ENCODE results near the gene GGT6.
A peak's percentile ranks its signal among the peaks of the same experiment; 100 is the strongest.
"Not testable (repeated sequence)": the region's sequence is repeated elsewhere in the genome, so short reads cannot be mapped to it uniquely, and the experiment has no call there.

Gene GGT6, protein sequence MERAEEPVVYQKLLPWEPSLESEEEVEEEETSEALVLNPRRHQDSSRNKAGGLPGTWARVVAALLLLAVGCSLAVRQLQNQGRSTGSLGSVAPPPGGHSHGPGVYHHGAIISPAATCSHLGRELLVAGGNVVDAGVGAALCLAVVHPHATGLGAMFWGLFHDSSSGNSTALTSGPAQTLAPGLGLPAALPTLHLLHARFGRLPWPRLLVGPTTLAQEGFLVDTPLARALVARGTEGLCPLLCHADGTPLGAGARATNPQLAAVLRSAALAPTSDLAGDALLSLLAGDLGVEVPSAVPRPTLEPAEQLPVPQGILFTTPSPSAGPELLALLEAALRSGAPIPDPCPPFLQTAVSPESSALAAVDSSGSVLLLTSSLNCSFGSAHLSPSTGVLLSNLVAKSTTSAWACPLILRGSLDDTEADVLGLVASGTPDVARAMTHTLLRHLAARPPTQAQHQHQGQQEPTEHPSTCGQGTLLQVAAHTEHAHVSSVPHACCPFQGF

DNA sequence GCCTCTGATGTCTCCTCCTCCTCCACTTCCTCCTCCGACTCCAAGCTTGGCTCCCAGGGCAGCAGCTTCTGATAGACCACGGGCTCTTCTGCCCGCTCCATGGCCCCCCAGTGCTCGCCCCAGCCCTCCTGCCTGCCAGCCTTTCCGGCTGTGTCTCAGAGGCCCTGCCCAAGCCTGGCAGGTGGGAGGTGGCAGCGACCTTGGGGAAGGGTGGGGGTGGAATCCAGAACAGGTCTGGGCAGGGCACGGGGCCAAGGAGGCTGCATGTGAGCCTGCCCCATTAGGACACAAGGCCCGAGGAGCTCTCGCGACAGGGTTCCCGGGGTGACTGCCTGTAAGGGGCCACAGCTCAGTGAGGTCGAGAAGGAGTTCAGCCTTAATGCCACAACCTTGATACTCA is at the start of gene GGT6:
Gene GGT6, minus strand, starts transcription at position 157 of the 400 bp plus-strand sequence. Its CDS starts 56 bp downstream, at position 101.
- no peak for DNase-seq

DNA sequence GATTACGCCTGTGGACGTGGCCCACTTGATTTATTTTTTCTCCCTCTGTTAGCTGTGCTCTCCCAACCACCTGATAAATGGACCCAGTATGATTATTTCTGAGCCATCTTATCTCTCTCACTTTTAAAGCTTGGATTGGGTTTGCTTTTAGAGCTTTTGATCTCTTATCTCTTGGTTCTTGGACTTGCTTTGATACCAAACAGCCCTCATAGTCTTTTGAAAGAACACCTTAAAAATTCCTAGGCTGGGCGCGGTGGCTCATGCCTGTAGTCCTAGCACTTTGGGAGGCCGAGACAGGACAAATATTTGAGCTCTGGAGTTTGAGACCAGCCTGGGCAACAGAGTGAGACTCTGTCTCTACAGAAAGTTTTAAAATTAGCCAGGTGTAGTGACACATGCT is 49.8 kb upstream of the GGT6 start:
- DNase-seq, result no peak

DNA sequence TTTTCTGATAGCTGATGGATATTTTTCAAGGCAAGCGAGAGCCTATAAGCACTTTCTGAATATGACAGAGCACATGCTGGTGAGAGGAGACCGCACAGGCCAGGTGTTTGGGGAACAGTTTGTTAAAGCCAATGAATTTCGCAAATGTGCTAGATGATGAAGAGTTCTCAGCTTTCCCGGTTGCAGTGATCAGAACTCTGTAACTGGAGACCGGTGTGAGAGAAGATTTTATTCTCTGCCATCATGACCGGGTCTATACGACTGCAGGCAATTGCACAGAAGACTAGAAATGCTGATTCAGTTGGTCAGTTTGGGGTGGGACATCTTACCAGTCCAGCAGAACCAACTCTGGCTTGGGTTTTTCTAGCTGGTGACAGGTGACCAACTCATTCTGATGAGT is 49.4 kb upstream of the GGT6 start:
- no peak for DNase-seq

DNA sequence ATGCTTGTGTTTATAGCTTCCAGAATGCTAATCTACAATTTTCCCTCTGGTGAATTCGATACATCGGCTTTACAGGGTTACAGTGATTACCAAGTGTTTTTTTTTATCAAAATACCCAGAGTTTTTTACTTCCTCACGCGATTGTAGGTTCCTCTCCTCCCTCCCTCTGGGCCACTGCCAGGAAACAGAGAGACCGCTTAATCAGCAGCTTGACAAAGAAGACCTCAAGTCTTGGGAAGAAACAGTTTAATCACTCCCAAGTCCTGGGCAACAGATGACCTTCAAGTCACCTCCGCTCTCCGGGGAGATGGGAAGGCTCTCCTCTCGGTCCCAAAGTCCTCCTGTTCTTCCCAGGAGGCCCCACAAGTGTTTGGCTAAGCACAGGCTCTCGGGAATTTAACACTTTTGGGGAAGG is 47.4 kb upstream of the GGT6 start:
- DNase-seq, result no peak

DNA sequence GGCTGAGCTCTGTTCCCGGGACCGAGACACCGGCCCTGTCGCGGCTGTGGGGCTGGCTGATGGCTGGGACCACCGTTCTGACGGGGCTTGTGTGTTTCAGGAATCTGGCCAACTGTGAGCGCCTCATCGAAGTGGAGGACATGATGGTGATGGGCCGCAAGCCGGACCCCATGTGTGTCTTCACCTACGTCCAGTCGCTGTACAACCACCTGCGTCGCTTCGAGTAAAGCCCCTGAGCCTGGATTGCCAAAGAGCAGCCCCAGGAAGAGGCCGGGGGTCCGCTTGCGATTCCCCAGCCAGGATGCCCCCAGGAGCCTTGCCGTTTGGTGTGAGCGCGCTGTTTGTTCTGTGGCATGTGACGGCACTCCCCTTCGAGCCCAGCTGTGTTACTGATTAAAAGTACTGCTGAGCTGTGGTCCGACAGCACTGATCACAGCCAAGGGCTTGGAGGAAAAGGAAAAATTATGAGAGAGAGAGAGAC is 46.9 kb upstream of the GGT6 start:
- DNase-seq, result no peak

DNA sequence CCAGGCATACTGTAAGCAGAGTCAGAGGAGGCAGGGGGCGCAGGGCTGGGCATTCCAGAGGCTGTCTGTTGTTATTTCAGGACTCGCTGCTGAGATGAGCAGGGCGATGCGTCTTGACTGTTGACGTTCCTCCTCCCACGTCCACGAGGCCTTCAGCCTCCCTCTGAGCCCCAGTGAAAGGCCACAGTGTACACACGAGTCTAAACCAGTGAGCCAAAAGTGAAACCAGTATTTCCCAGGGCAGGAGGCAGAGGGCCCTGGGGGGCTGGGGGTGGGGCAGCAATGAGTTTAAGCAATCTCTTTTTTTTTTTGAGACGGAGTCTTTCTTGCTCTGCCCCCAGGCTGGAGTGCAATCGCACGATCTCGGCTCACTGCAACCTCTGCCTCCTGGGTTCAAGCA is 45.4 kb upstream of the GGT6 start:
- peak; percentile 3 for DNase-seq

DNA sequence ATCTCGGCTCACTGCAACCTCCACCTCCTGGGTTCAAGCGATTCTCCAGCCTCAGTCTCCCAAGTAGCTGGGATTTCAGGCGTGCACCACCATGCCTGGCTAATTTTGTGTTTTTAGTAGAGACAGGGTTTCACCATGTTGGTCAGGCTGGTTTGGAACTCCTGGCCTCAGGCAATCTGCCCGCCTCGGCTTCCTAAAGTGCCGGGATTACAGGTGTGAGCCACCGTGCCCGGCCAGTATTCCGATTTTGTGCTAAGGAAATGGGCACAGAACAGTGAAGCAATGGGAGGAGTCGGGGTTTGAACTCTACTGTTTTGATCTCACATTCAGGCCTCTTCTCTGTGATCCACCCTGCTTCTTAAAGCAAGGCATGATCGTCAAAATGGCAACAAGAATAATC is 44.4 kb upstream of the GGT6 start:
- DNase-seq, result not testable (repeated sequence)

DNA sequence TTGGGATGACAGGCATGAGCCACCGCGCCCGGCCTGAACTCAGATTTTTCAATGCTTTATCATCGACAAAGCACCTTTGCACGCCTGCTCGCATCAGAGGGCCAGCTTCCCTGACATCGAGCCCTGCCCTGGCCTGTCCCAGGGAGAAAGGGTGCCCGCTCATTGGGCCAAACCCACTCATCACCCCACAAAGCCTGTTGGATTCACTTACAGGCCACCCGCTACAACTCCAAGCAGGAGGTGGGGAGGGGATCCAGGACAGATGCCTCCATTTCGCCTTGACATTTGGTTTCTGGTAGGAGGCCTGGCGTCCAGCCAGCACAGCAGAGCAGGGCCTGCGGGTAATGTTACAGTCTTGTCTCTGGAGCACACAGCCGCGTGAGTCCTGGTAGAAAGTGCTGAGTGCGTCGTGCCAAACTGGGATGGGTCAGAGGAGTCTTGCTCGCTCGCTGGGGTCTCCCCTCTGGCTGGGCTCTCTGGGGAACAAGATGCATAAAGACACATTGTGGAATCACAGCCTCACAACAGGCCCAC is 43.8 kb upstream of the GGT6 start:
- peak; percentile 90 for DNase-seq

DNA sequence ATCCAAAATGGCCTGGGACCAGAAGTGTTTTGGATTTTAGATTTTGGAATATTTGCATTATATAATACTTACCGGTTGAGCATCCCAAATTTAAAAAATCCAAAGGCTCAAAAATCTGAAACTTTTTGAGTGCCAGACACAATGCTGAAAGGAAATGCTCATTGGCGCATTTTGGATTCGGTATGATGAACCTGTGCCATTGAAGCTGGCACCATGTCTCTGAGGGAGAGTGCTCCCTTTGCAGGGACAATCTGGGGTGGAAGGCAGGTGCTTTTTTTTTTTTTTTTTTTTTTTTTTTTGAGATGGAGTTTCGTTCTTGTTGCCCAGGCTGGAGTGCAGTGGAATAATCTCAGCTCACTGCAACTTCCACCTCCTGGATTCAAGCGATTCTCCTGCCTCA is 41.7 kb upstream of the GGT6 start:
- no peak for DNase-seq

DNA sequence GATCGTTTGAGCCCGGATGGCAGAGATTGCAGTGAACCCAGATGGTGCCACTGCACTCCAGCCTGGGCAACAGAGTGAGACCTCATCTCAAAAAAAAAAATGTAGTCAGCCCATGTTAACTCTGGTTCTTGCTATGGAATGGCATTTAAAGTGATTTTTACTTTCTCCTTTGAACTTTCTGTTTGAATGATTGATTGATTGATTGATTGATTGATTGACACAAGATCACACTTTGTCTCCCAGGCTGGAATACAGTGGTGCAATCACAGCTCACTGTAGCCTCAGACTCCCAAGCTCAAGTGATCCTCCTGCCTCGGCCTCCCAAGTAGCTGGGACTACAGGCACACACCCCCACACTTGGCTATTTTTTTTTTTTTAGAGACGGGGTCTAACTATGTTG is 40.9 kb upstream of the GGT6 start:
- no peak for DNase-seq

DNA sequence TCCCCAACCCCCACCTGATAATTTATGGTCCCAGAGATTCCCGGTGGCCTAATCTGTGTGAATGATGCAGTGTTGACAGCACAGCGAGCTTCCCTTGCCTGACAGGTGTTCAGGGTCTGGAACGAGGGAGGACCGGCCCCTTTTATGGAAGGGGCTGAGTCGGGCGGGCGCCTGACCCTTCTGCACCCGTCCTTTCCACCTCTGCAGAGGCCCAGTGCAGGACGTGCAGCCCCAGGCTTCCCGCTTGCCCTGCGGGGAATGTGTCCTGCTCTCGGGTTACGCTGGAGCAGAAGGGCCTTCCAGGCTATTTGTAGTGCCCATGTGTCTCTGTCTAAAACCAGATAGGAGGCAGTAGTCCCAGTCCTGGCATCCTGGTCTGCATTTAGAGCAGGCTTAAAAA is 40.2 kb upstream of the GGT6 start:
- peak; percentile 65 for DNase-seq

DNA sequence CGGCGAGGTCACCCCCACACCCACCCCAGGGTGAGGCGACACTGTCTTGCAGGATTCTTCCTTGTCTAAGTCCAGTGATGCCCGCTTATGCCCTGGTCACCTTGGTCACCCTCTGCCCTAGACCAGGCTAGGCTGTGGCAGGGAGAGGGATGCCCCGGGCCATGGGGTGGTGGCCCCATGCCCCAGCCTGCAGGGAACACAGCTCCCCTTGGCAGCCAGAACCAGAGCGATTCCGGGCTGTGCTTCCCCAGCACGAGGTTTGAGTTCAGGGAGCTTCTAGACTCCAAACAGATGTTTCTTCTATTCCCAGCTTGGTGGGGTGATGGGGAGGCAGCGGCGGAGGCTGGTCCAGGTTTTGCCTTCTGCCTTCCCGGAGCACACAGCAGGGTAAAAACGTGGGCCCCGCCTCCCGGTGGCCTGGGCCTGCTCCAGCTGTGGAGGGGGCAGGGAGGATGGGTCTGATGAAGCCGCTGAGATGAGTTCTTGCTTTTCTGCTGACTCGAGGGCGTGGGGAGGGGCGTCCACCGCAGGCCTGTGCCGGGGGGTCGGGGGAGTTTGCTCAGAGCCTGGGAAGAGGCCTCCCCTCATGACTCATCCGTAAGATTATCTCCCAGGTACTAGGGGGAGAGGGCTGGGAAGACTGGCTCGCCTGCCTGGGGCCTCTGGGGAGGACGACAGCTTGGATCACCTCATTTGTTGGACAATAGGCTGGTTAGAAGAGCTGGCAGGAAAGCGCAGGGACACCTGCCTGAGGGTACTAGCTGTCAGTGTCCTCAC is 39.3 kb upstream of the GGT6 start:
- DNase-seq, result peak; percentile 87

DNA sequence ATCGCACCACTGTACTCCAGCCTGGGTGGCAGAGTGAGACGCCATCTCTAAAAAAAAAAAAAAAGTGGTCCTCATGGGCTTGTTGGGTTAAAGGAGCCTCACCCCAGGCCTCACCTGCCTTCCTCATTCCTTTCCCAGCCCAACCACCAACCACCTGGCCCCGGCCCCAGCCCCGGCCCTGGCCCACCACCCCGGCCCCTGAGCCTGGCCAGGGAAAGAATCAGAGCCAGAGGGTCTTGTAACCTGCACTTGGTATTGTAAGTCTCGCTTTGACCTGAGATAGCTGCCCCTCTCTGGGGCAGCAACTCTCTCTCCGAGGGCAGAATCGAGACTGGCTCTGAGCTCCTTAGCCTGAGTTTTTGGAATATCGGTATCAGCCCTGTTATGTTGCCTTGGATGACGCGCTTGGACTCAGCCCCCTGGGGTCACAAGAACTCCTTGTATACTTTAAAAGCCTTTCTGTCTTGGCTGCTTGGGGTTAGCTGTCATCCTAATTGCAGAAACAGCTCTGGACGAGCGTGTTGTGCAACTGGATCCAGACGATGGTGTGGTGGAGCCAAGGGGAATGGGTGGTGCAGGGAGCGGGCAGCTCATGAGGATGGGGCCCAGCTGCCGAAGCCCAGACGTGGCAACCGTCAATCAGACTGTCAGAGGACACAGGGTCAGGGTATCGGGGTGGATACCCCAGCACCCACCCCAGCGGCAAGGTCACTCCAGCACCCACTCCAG is 38.6 kb upstream of the GGT6 start:
- DNase-seq, result no peak

DNA sequence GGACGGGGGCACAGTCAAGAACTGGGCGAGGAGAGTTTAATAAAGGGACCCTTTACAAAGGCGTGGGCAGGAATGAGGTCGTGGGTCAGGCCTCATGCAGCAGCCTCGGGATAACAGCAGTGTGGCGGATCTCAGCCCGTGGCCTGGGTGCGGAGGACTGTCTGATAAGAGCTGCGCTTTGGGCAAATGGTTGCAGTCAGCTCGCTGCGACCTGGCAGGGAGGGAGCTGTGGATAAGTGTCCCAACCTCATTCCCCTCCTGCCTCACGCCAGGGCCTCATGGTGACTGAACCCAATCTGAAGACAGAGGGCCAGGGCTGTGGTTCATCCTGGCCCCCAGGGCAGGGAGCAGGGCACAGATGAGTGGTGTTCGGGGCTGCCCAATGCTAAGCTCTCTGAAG is 37.6 kb upstream of the GGT6 start:
- no peak for DNase-seq

DNA sequence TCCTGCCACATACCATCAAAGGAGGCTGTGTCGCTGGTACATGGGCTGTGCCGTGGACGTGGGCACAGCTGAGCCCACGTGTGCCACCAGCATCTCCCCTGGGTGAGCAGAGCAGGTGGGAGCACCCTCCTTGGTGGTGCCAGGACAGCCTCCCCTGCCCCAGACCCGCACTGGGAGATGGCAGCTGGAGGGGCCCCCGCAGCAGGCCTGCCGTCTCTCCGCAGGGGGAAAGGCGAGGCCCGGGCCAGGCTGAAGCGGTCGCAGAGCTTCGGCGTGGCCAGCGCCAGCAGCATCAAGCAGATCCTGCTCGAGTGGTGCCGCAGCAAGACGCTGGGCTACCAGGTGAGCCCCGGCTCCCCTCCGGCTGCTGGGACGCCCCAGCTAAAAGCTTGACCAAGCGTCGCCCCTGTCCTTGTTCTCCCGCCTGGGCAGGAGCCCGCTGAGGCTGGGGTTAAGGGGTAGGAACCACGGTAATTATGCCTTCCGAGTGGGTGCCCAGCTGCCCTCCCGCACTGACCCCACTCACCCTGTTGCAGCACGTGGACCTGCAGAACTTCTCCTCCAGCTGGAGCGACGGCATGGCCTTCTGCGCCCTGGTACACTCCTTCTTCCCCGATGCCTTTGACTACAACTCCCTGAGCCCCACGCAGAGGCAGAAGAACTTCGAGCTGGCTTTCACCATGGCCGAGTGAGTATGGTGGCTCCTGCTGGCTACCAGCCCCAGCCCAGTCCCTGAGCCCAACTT is 36.4 kb upstream of the GGT6 start:
- DNase-seq, result no peak

DNA sequence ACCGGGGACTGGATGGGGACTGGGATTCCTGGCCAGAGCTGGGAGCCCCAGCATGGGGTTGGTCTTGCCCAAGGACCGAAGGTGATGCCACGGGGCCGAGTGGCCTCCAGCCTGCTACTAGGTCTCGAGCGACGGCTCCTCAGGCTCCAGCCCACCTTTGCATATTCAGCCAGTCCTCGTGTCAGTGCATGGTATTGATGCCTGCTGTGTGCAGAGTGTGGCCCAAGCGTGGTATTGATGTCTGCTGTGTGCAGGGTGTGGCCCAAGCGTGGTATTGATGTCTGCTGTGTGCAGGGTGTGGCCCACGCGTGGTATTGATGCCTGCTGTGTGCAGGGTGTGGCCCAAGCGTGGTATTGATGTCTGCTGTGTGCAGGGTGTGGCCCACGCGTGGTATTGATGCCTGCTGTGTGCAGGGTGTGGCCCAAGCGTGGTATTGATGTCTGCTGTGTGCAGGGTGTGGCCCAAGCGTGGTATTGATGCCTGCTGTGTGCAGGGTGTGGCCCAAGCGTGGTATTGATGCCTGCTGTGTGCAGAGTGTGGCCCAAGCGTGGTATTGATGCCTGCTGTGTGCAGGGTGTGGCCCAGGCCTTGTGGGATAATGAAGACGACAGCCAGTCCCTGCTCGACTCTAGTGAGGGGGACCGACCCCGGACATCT is 35.4 kb upstream of the GGT6 start:
- not testable (repeated sequence) for DNase-seq

DNA sequence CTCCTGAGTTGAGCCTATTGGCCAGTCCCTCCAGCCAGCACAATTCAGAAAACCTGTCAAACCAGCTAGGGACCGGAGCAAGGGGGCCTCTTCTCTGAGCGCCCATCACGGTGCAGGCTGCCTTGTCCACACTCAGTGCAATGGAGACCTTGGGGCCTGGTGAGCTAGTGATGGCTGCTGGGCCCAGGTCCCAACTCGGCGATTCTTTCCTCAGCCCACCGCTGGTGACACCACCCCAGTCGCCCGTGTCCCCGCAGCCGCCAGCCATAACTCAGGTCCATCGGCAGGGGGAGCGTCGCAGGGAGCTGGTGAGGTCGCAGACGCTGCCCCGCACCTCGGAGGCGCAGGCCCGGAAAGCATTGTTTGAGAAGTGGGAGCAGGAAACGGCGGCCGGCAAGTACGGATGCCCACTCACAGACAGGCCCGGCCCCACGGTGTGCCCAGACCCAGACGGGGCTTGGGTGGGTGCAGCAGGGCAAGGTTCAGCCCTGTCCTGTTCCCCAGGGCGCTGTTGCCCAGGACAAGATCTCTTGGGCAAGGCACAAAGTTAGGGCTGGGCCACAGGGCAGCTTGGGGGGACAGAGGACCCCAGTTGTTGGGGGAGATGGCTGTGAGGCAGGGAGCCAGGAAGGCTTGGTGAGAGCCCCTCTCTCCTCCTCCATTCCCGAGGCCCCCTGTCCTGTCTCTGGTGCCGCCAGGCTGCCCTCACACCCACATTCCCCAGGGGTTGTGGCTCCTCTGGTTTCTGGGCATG is 34.7 kb upstream of the GGT6 start:
- no peak for DNase-seq

DNA sequence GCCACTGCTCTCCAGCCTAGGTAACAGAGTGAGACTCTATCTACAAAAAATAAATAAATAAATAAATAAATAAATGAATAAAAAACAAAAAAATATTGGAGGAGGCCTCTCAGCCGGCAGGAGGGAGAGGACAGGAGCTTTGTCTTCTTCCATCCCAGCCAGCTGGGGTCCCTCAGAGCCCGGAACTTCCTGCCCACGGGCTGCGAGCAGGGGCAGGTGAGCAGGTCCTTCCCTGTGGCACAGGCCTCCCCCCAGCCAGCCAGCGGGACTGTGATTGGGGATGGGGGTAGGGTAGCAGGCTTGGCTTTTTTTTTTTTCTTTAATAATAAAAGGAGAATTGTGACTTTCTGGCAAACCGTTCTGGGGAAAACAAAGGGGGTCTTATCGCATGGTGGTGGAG is 34.0 kb upstream of the GGT6 start:
- DNase-seq, result no peak

DNA sequence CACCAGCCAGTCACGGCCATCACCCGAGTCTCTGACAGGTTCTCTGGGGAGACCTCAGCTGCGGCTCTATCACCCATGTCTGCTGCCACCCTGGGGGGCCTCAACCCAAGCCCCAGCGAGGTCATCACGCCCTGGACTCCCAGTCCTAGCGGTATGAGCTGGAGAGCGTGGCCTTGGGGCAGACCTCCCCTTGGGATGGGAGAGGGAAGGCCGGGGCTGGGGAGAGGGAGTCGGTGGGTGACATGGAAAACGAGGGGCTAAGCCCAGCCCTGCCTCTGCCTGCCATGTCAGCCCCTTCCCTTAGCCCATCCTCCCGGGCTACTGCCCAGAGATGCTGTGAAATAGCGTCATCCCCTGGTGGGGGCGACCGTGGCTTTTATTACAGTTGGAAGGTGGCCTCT is 32.6 kb upstream of the GGT6 start:
- DNase-seq, result no peak

DNA sequence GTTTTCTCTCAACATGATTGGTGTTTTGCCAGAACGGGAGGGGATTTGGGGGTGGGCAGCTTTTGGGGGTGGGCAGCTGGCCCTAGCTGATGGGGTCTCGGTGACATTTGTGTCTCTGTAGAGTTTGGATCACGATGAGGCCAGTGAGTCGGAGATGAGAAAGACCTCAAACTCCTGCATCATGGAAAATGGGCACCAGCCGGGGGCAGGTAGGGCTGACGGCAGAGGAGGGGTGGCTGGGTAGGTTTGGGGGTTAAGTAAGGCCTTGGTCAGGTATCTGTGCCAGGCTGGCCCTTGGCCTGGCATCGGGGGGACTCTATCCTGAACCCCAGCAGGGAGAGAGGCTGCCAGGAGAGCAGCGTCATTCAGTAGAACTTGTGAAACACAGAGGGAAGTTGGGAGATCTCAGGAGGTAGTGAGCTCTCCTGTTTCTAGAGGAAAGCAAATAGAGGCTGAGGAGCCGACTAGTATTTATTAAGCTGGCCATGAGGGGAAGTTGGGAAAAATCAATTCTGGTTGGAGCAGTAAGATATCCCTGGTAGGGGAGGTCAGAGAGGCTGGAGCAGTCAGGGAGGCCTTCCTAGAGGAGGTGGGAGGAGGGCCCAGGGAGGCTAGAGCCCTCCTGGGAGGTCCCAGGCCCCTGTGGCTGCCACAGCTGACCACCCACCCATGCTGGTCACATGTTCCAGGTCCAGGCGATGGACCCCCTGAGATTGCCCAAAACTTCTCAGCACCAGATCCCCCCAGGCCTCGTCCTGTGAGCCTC is 32.0 kb upstream of the GGT6 start:
- no peak for DNase-seq

All from NCI-H69 (cell line).